Lung (tissue), 12 donors: ENCODE data around the gene SLC29A3. TPM values are rescaled to one million over a fixed set of nuclear protein-coding genes. Genes with fewer than 3 reads are reported as not detected.
"Not testable (repeated sequence)": the region's sequence is repeated elsewhere in the genome, so short reads cannot be mapped to it uniquely, and the experiment has no call there.

Source experiments
- ATAC-seq: fragments of 200-7000 bp; cut with Tn5 transposase; one replicate; pipeline ENCODE4 v1.9.1; 2020; ENCODE audit warnings: moderate number of reproducible peaks; ENCODE audit not compliant: insufficient read depth, low FRiP score
- DNase-seq, 3 donors: peaks; one replicate each; pipeline ENCODE4 v3.0.0-alpha.2; 2013 to 2017
- H3K27ac ChIP-seq, 2 donors: one replicate each; pipeline ENCODE4 v1.5.1; 2013; ENCODE audit warnings: mild to moderate bottlenecking in 2 of 2, moderate library complexity in 2 of 2, control low read depth in 1 of 2, inconsistent platforms in 1 of 2, low read depth in 1 of 2, low read length in 1 of 2
- H3K27me3 ChIP-seq, 3 donors: one replicate each; pipeline ENCODE4 v1.5.1; 2013; ENCODE audit warnings: low read length in 2 of 3; ENCODE audit not compliant: control insufficient read depth in 3 of 3, insufficient read depth in 3 of 3
- H3K36me3 ChIP-seq, 4 donors: one replicate each; pipeline ENCODE4 v1.5.1; 2013; ENCODE audit warnings: low read length in 4 of 4, mild to moderate bottlenecking in 1 of 4, moderate library complexity in 1 of 4; ENCODE audit not compliant: control insufficient read depth in 4 of 4, insufficient read depth in 4 of 4
- H3K4me1 ChIP-seq, 5 donors: one replicate each; pipeline ENCODE4 v1.5.1; 2013; ENCODE audit warnings: low read length in 5 of 5, mild to moderate bottlenecking in 2 of 5, moderate library complexity in 1 of 5; ENCODE audit not compliant: control insufficient read depth in 5 of 5, insufficient read depth in 5 of 5
- H3K4me3 ChIP-seq: one replicate; pipeline ENCODE4 v1.5.1; 2013; ENCODE audit warnings: mild to moderate bottlenecking, control low read depth, moderate library complexity
- H3K9ac ChIP-seq, 2 donors: one replicate each; pipeline ENCODE4 v1.5.1; 2013; ENCODE audit warnings: low read length in 2 of 2, control low read depth in 1 of 2; ENCODE audit not compliant: insufficient read depth in 1 of 2
- H3K9me3 ChIP-seq, 4 donors: one replicate each; pipeline ENCODE4 v1.5.1; 2013; ENCODE audit warnings: low read length in 3 of 4, mild to moderate bottlenecking in 1 of 4, moderate library complexity in 1 of 4; ENCODE audit not compliant: control insufficient read depth in 4 of 4, insufficient read depth in 3 of 4
- CTCF ChIP-seq: IDR thresholded peaks from 2 replicates; pipeline ENCODE4 v1.5.1; 2012; ENCODE audit warnings: mild to moderate bottlenecking; ENCODE audit errors: control extremely low read depth, extremely low read depth
- WGBS, 2 donors: extraction: QIAGEN DNeasy Blood & Tissue Kit; methylation state at CpG; one replicate each; pipeline ENCODE4 v1.1.7; 2013; 5-methylcytosine and 5-hydroxymethylcytosine counted together
- polyA plus RNA-seq, 2 donors: library from polyadenylated mRNA; stranded (reverse); fragments of 200-250 nt; gene quantifications; one replicate each; pipeline ENCODE4 v1.2.1, GENCODE V29; 2013
- total RNA-seq, 2 donors: library from RNA; depleted of rRNA in 1 of 2; stranded (reverse); fragments of >200 nt in 1 of 2; gene quantifications; one replicate each; pipeline ENCODE4 v1.2.1, GENCODE V29; 2014 to 2021
- donor health status: control.
- donor health status: control.
- donor health status: Bipolar disorder and iron deficiency.
- donor health status: healthy.
- donor health status: DM: yes; HTN: yes; CAD: no.

Gene SLC29A3
- total and polyA plus RNA-seq, 4 donors = 4.9 to 9.6 (median 5.4) TPM

DNA sequence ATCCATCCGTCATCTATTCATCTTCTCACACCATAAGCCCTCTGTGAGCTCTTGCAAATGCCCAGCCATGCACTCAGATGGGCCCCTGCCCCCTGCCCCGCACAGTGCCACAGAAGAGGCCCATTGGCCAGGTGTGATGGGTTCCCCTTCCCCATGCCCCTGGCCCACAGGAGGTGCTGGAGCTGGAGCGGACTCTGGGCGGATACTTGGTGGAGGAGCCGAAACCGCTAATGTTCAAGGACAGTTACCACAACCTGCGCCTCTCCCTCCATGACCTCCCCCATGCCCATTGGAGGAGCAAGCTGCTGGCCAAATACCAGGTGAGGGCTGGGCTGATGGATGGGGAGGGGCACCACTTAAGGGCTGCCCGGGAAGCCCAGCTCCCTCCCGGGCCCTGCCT, 23.4 kb upstream of the SLC29A3 start:
- no peak for DNase-seq
- WGBS, 2 donors = 87 to 94% methylated on average over 9 of the region's 9 CpGs

GRCh38 chr10:71296086-71296485, 23.0 kb upstream of the SLC29A3 start:
- Histone ChIP-seq H3K9me3 (peaks cover 0 to 2% (median 0%) of the 10 kb centered on the region in 4 donors), H3K27ac (no peak overlapping the region), H3K9ac (no peak overlapping the region), H3K4me1 (no peaks in the 10 kb centered on the region), H3K36me3 (peaks cover 0 to 34% (median 12%) of the 10 kb centered on the region in 4 donors), H3K4me3 (no peak overlapping the region), H3K27me3 (no peaks in the 10 kb centered on the region)
- WGBS, 2 donors = 70 to 72% methylated on average over 5 of the region's 5 CpGs
- no peak for ATAC-seq
- no peak for DNase-seq
- TF ChIP-seq CTCF = no peak

More for the DNA sequence above, 23.4 kb upstream of the SLC29A3 start:
- Histone ChIP-seq H3K4me3 (no peak overlapping the region), H3K9me3 (peaks cover 0 to 2% (median 0%) of the 10 kb centered on the region in 4 donors), H3K4me1 (no peaks in the 10 kb centered on the region), H3K27me3 (no peaks in the 10 kb centered on the region), H3K36me3 (peaks cover 0 to 36% (median 13%) of the 10 kb centered on the region in 4 donors), H3K9ac (no peak overlapping the region), H3K27ac (no peak overlapping the region)
- ATAC-seq = no peak
- no peak for TF ChIP-seq CTCF

GRCh38 chr10:71296811-71297210, 22.2 kb upstream of the SLC29A3 start:
- H3K4me3 ChIP-seq, ATAC-seq, H3K4me1 ChIP-seq, H3K9me3 ChIP-seq, H3K27me3 ChIP-seq, DNase-seq, H3K9ac ChIP-seq, H3K27ac ChIP-seq: not testable (repeated sequence)
- H3K36me3 ChIP-seq = peaks cover 0 to 30% (median 7%) of the 10 kb centered on the region in 4 donors
- 93 to 96% methylated on average over 8 to 13 of the region's 13 CpGs for WGBS, 2 donors

DNA sequence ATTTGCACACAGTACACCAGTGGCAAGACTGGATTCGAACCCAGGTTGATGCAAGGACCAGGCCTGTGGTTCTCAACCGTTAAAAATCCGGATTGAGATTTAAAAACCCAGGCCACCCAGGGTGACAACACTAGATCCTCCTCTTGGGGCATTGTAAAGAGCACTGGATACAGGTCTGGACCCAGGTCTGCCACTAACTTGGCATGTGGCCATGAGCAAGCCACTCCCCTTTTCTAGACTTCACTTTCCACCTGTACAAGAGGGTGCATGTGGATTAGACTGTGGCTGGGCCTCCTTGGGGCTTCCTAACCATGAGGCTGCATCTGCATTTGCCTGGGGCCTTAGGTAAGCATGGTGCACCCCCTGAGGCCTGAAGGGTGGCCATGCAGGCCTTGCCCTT, 21.7 kb upstream of the SLC29A3 start:
- WGBS, 2 donors = 95 to 97% methylated on average over 3 of the region's 3 CpGs
- TF ChIP-seq CTCF = no peak
- no peak for ATAC-seq

More for the DNA sequence above, 21.7 kb upstream of the SLC29A3 start:
- no peaks in the 10 kb centered on the region for H3K27me3 ChIP-seq
- no peak overlapping the region for H3K27ac ChIP-seq
- no peak overlapping the region for H3K9ac ChIP-seq
- no peak for DNase-seq
- H3K36me3 ChIP-seq = peaks cover 0 to 30% (median 5%) of the 10 kb centered on the region in 4 donors
- peaks cover 0 to 2% (median 0%) of the 10 kb centered on the region in 4 donors for H3K9me3 ChIP-seq
- H3K4me3 ChIP-seq = no peak overlapping the region
- no peaks in the 10 kb centered on the region for H3K4me1 ChIP-seq
